Trophoblast cell (in vitro differentiated cells and primary cell): ENCODE measurements around the gene PLPPR3.
"Not testable (repeated sequence)": the region's sequence is repeated elsewhere in the genome, so short reads cannot be mapped to it uniquely, and the experiment has no call there.

Experiments used
- DNase-seq, 2 donors: peaks; one replicate each; pipeline ENCODE4 v3.0.0-alpha.2; 2016
- H2AFZ ChIP-seq: 2 replicates; pipeline ENCODE4 v1.6.1; 2013; ENCODE audit warnings: low read length, moderate library complexity, mild to moderate bottlenecking; ENCODE audit not compliant: insufficient read depth, poor library complexity
- H2AK5ac ChIP-seq: 2 replicates; pipeline ENCODE4 v1.6.1; 2013; ENCODE audit warnings: mild to moderate bottlenecking, low read length
- H2BK120ac ChIP-seq: 2 replicates; pipeline ENCODE4 v1.6.1; 2013; ENCODE audit warnings: low read length, mild to moderate bottlenecking, moderate library complexity; ENCODE audit not compliant: insufficient read depth, poor library complexity
- H2BK12ac ChIP-seq: 2 replicates; pipeline ENCODE4 v1.6.1; 2013; ENCODE audit warnings: mild to moderate bottlenecking, low read length, moderate library complexity
- H2BK5ac ChIP-seq: 2 replicates; pipeline ENCODE4 v1.6.1; 2013; ENCODE audit warnings: low read length, low read depth, moderate library complexity, mild to moderate bottlenecking; ENCODE audit not compliant: poor library complexity
- H3K14ac ChIP-seq: 2 replicates; pipeline ENCODE4 v1.6.1; 2013; ENCODE audit warnings: mild to moderate bottlenecking, low read length
- H3K18ac ChIP-seq: 2 replicates; pipeline ENCODE4 v1.6.1; 2013; ENCODE audit warnings: mild to moderate bottlenecking, low read length
- H3K23ac ChIP-seq: 2 replicates; pipeline ENCODE4 v1.6.1; 2013; ENCODE audit warnings: low read length
- H3K27ac ChIP-seq: 2 replicates; pipeline ENCODE4 v1.5.1; 2013; ENCODE audit warnings: low read depth, mild to moderate bottlenecking, inconsistent platforms, low read length, moderate library complexity
- H3K27me3 ChIP-seq: 2 replicates; pipeline ENCODE4 v1.6.1; 2013; ENCODE audit warnings: inconsistent platforms, mild to moderate bottlenecking, low read length, moderate library complexity; ENCODE audit not compliant: insufficient read depth
- H3K36me3 ChIP-seq, 2 experiments: 1 replicate in 1 of 2; 2 replicates in 1 of 2; pipeline ENCODE4 v1.6.1; 2013; ENCODE audit warnings: low read length in 2 of 2, mild to moderate bottlenecking in 2 of 2, moderate library complexity in 1 of 2; ENCODE audit not compliant: insufficient read depth in 2 of 2, control insufficient read depth in 1 of 2
- H3K4ac ChIP-seq: 2 replicates; pipeline ENCODE4 v1.6.1; 2013; ENCODE audit warnings: low read depth, mild to moderate bottlenecking, low read length, moderate library complexity
- H3K4me1 ChIP-seq, 2 experiments: 1 replicate in 1 of 2; 2 replicates in 1 of 2; pipeline ENCODE4 v1.6.1; 2013; ENCODE audit warnings: low read length in 2 of 2, mild to moderate bottlenecking in 2 of 2, moderate library complexity in 1 of 2; ENCODE audit not compliant: insufficient read depth in 2 of 2, control insufficient read depth in 1 of 2
- H3K4me2 ChIP-seq: 2 replicates; pipeline ENCODE4 v1.6.1; 2013; ENCODE audit warnings: inconsistent platforms, mild to moderate bottlenecking, low read length, moderate library complexity
- H3K4me3 ChIP-seq: 2 replicates; pipeline ENCODE4 v1.5.1; 2013; ENCODE audit warnings: mild to moderate bottlenecking, low read depth, low read length, inconsistent platforms
- H3K79me1 ChIP-seq: one replicate; pipeline ENCODE4 v1.6.1; 2013; ENCODE audit warnings: low read length
- H3K79me2 ChIP-seq: 2 replicates; pipeline ENCODE4 v1.6.1; 2013; ENCODE audit warnings: low read length, mild to moderate bottlenecking; ENCODE audit not compliant: control insufficient read depth, insufficient read depth, poor library complexity
- H3K9ac ChIP-seq: 2 replicates; pipeline ENCODE4 v1.6.1; 2013; ENCODE audit warnings: mild to moderate bottlenecking, low read length
- H3K9me3 ChIP-seq: 2 replicates; pipeline ENCODE4 v1.6.1; 2013; ENCODE audit warnings: low read depth, mild to moderate bottlenecking, control low read depth, inconsistent platforms, low read length; ENCODE audit not compliant: insufficient read depth
- H4K12ac ChIP-seq: 2 replicates; pipeline ENCODE4 v1.6.1; 2013; ENCODE audit warnings: low read depth, mild to moderate bottlenecking, low read length, moderate library complexity
- H4K8ac ChIP-seq: 2 replicates; pipeline ENCODE4 v1.6.1; 2013; ENCODE audit warnings: low read depth, mild to moderate bottlenecking, low read length, moderate library complexity
- H4K91ac ChIP-seq: one replicate; pipeline ENCODE4 v1.6.1; 2013; ENCODE audit warnings: low read depth, mild to moderate bottlenecking, low read length, moderate library complexity
- WGBS: extraction: QIAGEN DNeasy Blood & Tissue Kit; methylation state at CpG from one replicate; pipeline ENCODE4 v1.1.7; 2013; ENCODE audit warnings: missing lambda C conversion rate; ENCODE audit not compliant: insufficient read length, insufficient coverage; ENCODE audit errors: extremely low coverage; 5-methylcytosine and 5-hydroxymethylcytosine counted together

The PLPPR3 gene

GRCh38 chr19:843180-843835 lies 21.6 kb upstream of the PLPPR3 start:
- Histone ChIP-seq H4K91ac (no peak overlapping the region), H2BK12ac (no peak overlapping the region), H2BK5ac (no peak overlapping the region), H3K27ac (no peak overlapping the region), H3K27me3 (peaks cover 18% of the 10 kb centered on the region), H3K23ac (no peak overlapping the region), H3K36me3 (no peaks in the 10 kb centered on the region), H3K14ac (no peak overlapping the region), H2AFZ (no peak overlapping the region), H3K4me3 (no peak overlapping the region), H3K9me3 (peaks cover 6% of the 10 kb centered on the region), H3K9ac (no peak overlapping the region), H3K4me2 (no peak overlapping the region), H2AK5ac (no peak overlapping the region), H3K4me1 (peaks cover 2 to 4% of the 10 kb centered on the region in 2 experiments), H3K18ac (no peak overlapping the region), H2BK120ac (no peak overlapping the region), H3K4ac (no peak overlapping the region), H3K79me1 (no peaks in the 10 kb centered on the region), H4K12ac (no peak overlapping the region), H4K8ac (no peak overlapping the region), H3K79me2 (no peaks in the 10 kb centered on the region)
- no peak for DNase-seq
- WGBS: no CpG with 5 or more reads among the region's 46 CpGs

GRCh38 chr19:842802-843179 lies 21.0 kb upstream of the PLPPR3 start:
- WGBS: no CpG with 5 or more reads among the region's 7 CpGs
- not testable (repeated sequence) for H2BK120ac ChIP-seq, H4K8ac ChIP-seq, H3K4me2 ChIP-seq, H2BK12ac ChIP-seq, H4K91ac ChIP-seq, H3K4me1 ChIP-seq, H3K9me3 ChIP-seq, H2AFZ ChIP-seq, H3K4me3 ChIP-seq, DNase-seq, H3K36me3 ChIP-seq, H3K23ac ChIP-seq, H3K18ac ChIP-seq, H3K14ac ChIP-seq, H4K12ac ChIP-seq, H3K9ac ChIP-seq, H3K79me1 ChIP-seq, H2AK5ac ChIP-seq, H3K27ac ChIP-seq, H3K79me2 ChIP-seq, H2BK5ac ChIP-seq, H3K4ac ChIP-seq
- H3K27me3 ChIP-seq: peaks cover 18% of the 10 kb centered on the region

GRCh38 chr19:840519-841206 lies 18.9 kb upstream of the PLPPR3 start, which contains the start of gene PRTN3:
Gene PRTN3, plus strand, starts transcription at chr19:840999. Its CDS starts 10 bp downstream, at chr19:841009.
- Histone ChIP-seq H2BK120ac (no peak within 1 kb of the TSS), H4K12ac (no peak within 1 kb of the TSS), H3K18ac (no peak within 1 kb of the TSS), H3K79me1 (no peaks in the 10 kb centered on the region), H3K27ac (no peak within 1 kb of the TSS), H3K4me2 (no peak within 1 kb of the TSS), H3K9ac (no peak within 1 kb of the TSS), H4K8ac (no peak within 1 kb of the TSS), H2BK5ac (no peak within 1 kb of the TSS), H3K14ac (no peak within 1 kb of the TSS), H3K9me3 (peaks cover 5% of the 10 kb centered on the region), H3K27me3 (peaks cover 18% of the 10 kb centered on the region), H3K79me2 (no peaks in the 10 kb centered on the region), H3K23ac (no peak within 1 kb of the TSS), H3K36me3 (no peaks in the 10 kb centered on the region), H3K4me1 (peaks cover 2 to 4% of the 10 kb centered on the region in 2 experiments), H2AK5ac (no peak within 1 kb of the TSS), H3K4me3 (no peak within 1 kb of the TSS), H3K4ac (no peak within 1 kb of the TSS), H4K91ac (no peak within 1 kb of the TSS), H2AFZ (no peak within 1 kb of the TSS), H2BK12ac (no peak within 1 kb of the TSS)
- no peak for DNase-seq
- WGBS: no CpG with 5 or more reads among the region's 24 CpGs

- H3K27ac ChIP-seq: no peak overlapping the region
- no peak for DNase-seq
- H2AK5ac ChIP-seq: no peak overlapping the region
Measured at GRCh38 chr19:835210-835810, 13.6 kb upstream of the PLPPR3 start.

More at GRCh38 chr19:835210-835810, 13.6 kb upstream of the PLPPR3 start:
- no peak overlapping the region for H2BK5ac ChIP-seq
- no peaks in the 10 kb centered on the region for H3K79me2 ChIP-seq
- H2AFZ ChIP-seq: no peak overlapping the region
- H3K27me3 ChIP-seq: no peaks in the 10 kb centered on the region
- no peaks in the 10 kb centered on the region for H3K36me3 ChIP-seq
- no peak overlapping the region for H3K18ac ChIP-seq
- no peak overlapping the region for H4K12ac ChIP-seq
- H3K9me3 ChIP-seq: no peaks in the 10 kb centered on the region
- no peak overlapping the region for H2BK12ac ChIP-seq
- no peak overlapping the region for H3K23ac ChIP-seq
- no peak overlapping the region for H4K8ac ChIP-seq
- WGBS: no CpG with 5 or more reads among the region's 36 CpGs
- no peak overlapping the region for H4K91ac ChIP-seq
- H2BK120ac ChIP-seq: no peak overlapping the region
- no peak overlapping the region for H3K4me3 ChIP-seq
- H3K4me1 ChIP-seq: no peaks in the 10 kb centered on the region
- H3K79me1 ChIP-seq: no peaks in the 10 kb centered on the region
- H3K4me2 ChIP-seq: no peak overlapping the region
- H3K14ac ChIP-seq: no peak overlapping the region
- no peak overlapping the region for H3K9ac ChIP-seq
- H3K4ac ChIP-seq: no peak overlapping the region
